SK-N-SH treated with all-trans-retinoic acid at 6 μM for 48 hours (cell line): ENCODE measurements around the gene FYTTD1.

Experiments used
- ATAC-seq: fragments of 200-7000 bp; cut with Tn5 transposase; 3 replicates; pipeline ENCODE4 v1.9.1; 2020; ENCODE audit warnings: mild to moderate bottlenecking, moderate library complexity
- ARNTL ChIP-seq: fragments of 450-650 bp; formaldehyde crosslinking; IDR thresholded peaks from 2 replicates; pipeline ENCODE4 v1.5.0; 2020; ENCODE audit warnings: low read depth, mild to moderate bottlenecking, moderate library complexity, borderline replicate concordance
- BACH2 ChIP-seq: fragments of 250-450 bp; sonication (Bioruptor Pico); IDR thresholded peaks from 2 replicates; pipeline ENCODE4 v1.9.0; 2021; ENCODE audit warnings: mild to moderate bottlenecking, borderline replicate concordance
- CSDC2 ChIP-seq: fragments of 250-450 bp; sonication (Bioruptor Pico); IDR thresholded peaks from 2 replicates; pipeline ENCODE4 v1.5.0; 2020; ENCODE audit warnings: mild to moderate bottlenecking, moderate library complexity
- ESRRG ChIP-seq: fragments of 250-450 bp; sonication (Bioruptor Pico); IDR thresholded peaks from 2 replicates; pipeline ENCODE4 v1.6.1; 2021; ENCODE audit warnings: mild to moderate bottlenecking
- GLIS3 ChIP-seq: fragments of 250-450 bp; sonication (Bioruptor Pico); IDR thresholded peaks from 2 replicates; pipeline ENCODE4 v1.5.0; 2020; ENCODE audit warnings: mild to moderate bottlenecking, moderate library complexity
- ISL1 ChIP-seq: fragments of 250-450 bp; sonication (Bioruptor Pico); IDR thresholded peaks from 2 replicates; pipeline ENCODE4 v2.1.2; 2022; ENCODE audit warnings: mild to moderate bottlenecking, moderate library complexity
- OSR1 ChIP-seq: fragments of 250-450 bp; sonication (Bioruptor Pico); IDR thresholded peaks from 2 replicates; pipeline ENCODE4 v1.8.0; 2022; ENCODE audit warnings: moderate library complexity, mild to moderate bottlenecking, inconsistent platforms
- PPARA ChIP-seq: fragments of 250-450 bp; sonication (Bioruptor Pico); IDR thresholded peaks from 2 replicates; pipeline ENCODE4 v1.5.0; 2020; ENCODE audit warnings: mild to moderate bottlenecking, borderline replicate concordance
- RARB ChIP-seq: fragments of 250-450 bp; sonication (Bioruptor Pico); IDR thresholded peaks from 2 replicates; pipeline ENCODE4 v1.8.0; 2021; ENCODE audit warnings: mild to moderate bottlenecking, moderate library complexity
- SNAI2 ChIP-seq: fragments of 250-450 bp; sonication (Bioruptor Pico); IDR thresholded peaks from 2 replicates; pipeline ENCODE4 v1.5.0; 2020; ENCODE audit warnings: mild to moderate bottlenecking, moderate library complexity
- TCF4 ChIP-seq: fragments of 250-450 bp; sonication (Bioruptor Pico); IDR thresholded peaks from 2 replicates; pipeline ENCODE4 v1.8.0; 2021; ENCODE audit warnings: mild to moderate bottlenecking, moderate library complexity, borderline replicate concordance
- TOX ChIP-seq: fragments of 250-450 bp; sonication (Bioruptor Pico); IDR thresholded peaks from 2 replicates; pipeline ENCODE4 v1.8.0; 2021; ENCODE audit warnings: mild to moderate bottlenecking, moderate library complexity, borderline replicate concordance
- ZC3H10 ChIP-seq: fragments of 250-450 bp; sonication (Bioruptor Pico); IDR thresholded peaks from 2 replicates; pipeline ENCODE4 v1.5.1; 2021; ENCODE audit warnings: mild to moderate bottlenecking, moderate library complexity
- ZFP3 ChIP-seq: fragments of 250-450 bp; sonication (Bioruptor Pico); IDR thresholded peaks from 2 replicates; pipeline ENCODE4 v1.5.0; 2020; ENCODE audit warnings: mild to moderate bottlenecking, moderate library complexity
- ZFP30 ChIP-seq: fragments of 450-650 bp; formaldehyde crosslinking; IDR thresholded peaks from 2 replicates; pipeline ENCODE4 v1.5.0; 2022; ENCODE audit warnings: mild to moderate bottlenecking, moderate library complexity
- ZNF565 ChIP-seq: fragments of 450-650 bp; formaldehyde crosslinking; conservative IDR thresholded peaks from 2 replicates; pipeline ENCODE4 v1.5.0; 2020; ENCODE audit warnings: low read depth, mild to moderate bottlenecking, moderate library complexity
- ZNF70 ChIP-seq: fragments of 450-650 bp; formaldehyde crosslinking; IDR thresholded peaks from 2 replicates; pipeline ENCODE4 v1.5.0; 2020; ENCODE audit warnings: mild to moderate bottlenecking, moderate library complexity
- ZNF8 ChIP-seq: fragments of 450-650 bp; formaldehyde crosslinking; IDR thresholded peaks from 2 replicates; pipeline ENCODE4 v1.5.0; 2020; ENCODE audit warnings: mild to moderate bottlenecking, moderate library complexity
- TF ChIP-seq, protein P1 (sequence below): fragments of 250-450 bp; sonication (Bioruptor Pico); IDR thresholded peaks from 2 replicates; pipeline ENCODE4 v1.5.1; 2021; ENCODE audit warnings: mild to moderate bottlenecking, moderate library complexity
- TF ChIP-seq, protein P2 (sequence below): fragments of 250-450 bp; sonication (Bioruptor Pico); IDR thresholded peaks from 2 replicates; pipeline ENCODE4 v1.8.0; 2021; ENCODE audit warnings: low read depth, mild to moderate bottlenecking, moderate library complexity, borderline replicate concordance
- TF ChIP-seq, protein P3 (sequence below): fragments of 250-450 bp; sonication (Bioruptor Pico); IDR thresholded peaks from 2 replicates; pipeline ENCODE4 v1.5.1; 2020; ENCODE audit warnings: low read depth, mild to moderate bottlenecking, moderate library complexity
- TF ChIP-seq, protein P4 (sequence below): fragments of 250-450 bp; sonication (Bioruptor Pico); IDR thresholded peaks from 2 replicates; pipeline ENCODE4 v1.5.0; 2020; ENCODE audit warnings: mild to moderate bottlenecking, moderate library complexity
- TF ChIP-seq, protein P5 (sequence below): fragments of 250-450 bp; sonication (Bioruptor Pico); IDR thresholded peaks from 2 replicates; pipeline ENCODE4 v1.8.0; 2020; ENCODE audit warnings: mild to moderate bottlenecking, moderate library complexity, borderline replicate concordance

FYTTD1 gene

DNA sequence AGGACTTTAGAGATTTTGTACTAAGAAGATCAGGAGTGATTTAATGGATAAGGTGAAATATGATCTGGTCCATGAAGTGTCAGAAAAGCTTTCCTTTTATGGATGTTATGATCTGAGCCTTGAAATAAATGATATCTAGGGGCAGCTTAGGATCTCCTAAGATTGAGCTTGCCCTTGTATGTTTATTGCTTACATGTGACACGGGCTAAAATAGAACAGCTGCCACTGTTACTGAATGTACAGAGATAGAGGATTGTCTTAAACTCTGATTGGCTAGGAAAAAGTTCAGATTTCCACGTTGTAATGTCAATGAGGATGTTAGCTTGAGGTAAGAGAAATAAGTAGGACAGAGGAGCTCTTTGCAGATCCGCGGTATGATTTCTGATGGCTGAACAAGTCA is 8.8 kb downstream of the FYTTD1 start:
- no peak for ATAC-seq
- no peak for TF ChIP-seq GLIS3 (CRISPR knock-in tag)
- no peak for TF ChIP-seq SNAI2 (CRISPR knock-in tag)
- TF ChIP-seq ZNF8, result no peak
- TF ChIP-seq ESRRG (CRISPR knock-in tag), result no peak
- no peak for TF ChIP-seq ZC3H10 (CRISPR knock-in tag)
- TF ChIP-seq ISL1, result no peak
- TF ChIP-seq, protein P1, sequence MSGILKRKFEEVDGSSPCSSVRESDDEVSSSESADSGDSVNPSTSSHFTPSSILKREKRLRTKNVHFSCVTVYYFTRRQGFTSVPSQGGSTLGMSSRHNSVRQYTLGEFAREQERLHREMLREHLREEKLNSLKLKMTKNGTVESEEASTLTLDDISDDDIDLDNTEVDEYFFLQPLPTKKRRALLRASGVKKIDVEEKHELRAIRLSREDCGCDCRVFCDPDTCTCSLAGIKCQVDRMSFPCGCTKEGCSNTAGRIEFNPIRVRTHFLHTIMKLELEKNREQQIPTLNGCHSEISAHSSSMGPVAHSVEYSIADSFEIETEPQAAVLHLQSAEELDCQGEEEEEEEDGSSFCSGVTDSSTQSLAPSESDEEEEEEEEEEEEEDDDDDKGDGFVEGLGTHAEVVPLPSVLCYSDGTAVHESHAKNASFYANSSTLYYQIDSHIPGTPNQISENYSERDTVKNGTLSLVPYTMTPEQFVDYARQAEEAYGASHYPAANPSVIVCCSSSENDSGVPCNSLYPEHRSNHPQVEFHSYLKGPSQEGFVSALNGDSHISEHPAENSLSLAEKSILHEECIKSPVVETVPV, result no peak
- TF ChIP-seq, protein P2, sequence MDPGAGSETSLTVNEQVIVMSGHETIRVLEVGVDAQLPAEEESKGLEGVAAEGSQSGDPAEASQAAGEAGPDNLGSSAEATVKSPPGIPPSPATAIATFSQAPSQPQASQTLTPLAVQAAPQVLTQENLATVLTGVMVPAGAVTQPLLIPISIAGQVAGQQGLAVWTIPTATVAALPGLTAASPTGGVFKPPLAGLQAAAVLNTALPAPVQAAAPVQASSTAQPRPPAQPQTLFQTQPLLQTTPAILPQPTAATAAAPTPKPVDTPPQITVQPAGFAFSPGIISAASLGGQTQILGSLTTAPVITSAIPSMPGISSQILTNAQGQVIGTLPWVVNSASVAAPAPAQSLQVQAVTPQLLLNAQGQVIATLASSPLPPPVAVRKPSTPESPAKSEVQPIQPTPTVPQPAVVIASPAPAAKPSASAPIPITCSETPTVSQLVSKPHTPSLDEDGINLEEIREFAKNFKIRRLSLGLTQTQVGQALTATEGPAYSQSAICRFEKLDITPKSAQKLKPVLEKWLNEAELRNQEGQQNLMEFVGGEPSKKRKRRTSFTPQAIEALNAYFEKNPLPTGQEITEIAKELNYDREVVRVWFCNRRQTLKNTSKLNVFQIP (CRISPR knock-in tag), result no peak
- no peak for TF ChIP-seq ARNTL
- TF ChIP-seq OSR1 (CRISPR knock-in tag), result no peak
- TF ChIP-seq ZNF565 (CRISPR knock-in tag), result no peak

DNA sequence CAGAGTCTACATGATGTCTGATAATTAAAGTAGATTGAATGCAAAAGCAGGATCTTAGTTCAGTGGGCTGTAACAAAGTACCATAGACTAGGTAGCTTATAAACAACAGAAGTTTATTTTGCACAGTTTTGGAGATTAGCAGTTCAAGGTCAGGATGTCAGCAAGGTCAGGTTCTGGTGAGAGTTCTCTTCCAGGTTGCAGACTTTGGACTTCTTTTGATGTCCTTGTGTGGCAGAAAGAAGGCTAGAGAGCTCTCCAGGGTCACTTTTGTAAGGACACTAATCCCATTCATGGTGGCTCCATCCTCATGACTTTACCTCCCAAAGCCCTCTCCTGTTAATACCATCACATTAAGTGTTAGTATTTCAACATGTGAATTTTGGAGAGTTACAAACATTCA is 12.1 kb downstream of the FYTTD1 start:
- TF ChIP-seq TCF4 (CRISPR knock-in tag) (no peak), ZFP30 (CRISPR knock-in tag) (no peak), OSR1 (CRISPR knock-in tag) (no peak), CSDC2 (CRISPR knock-in tag) (no peak), ESRRG (CRISPR knock-in tag) (no peak), ZNF70 (no peak), ARNTL (no peak), ZFP3 (CRISPR knock-in tag) (no peak), PPARA (CRISPR knock-in tag) (no peak), GLIS3 (CRISPR knock-in tag) (no peak), ISL1 (no peak), RARB (CRISPR knock-in tag) (no peak)
- TF ChIP-seq, protein P3, sequence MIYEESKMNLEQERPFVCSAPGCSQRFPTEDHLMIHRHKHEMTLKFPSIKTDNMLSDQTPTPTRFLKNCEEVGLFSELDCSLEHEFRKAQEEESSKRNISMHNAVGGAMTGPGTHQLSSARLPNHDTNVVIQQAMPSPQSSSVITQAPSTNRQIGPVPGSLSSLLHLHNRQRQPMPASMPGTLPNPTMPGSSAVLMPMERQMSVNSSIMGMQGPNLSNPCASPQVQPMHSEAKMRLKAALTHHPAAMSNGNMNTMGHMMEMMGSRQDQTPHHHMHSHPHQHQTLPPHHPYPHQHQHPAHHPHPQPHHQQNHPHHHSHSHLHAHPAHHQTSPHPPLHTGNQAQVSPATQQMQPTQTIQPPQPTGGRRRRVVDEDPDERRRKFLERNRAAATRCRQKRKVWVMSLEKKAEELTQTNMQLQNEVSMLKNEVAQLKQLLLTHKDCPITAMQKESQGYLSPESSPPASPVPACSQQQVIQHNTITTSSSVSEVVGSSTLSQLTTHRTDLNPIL (CRISPR knock-in tag), result no peak
- TF ChIP-seq, protein P4, sequence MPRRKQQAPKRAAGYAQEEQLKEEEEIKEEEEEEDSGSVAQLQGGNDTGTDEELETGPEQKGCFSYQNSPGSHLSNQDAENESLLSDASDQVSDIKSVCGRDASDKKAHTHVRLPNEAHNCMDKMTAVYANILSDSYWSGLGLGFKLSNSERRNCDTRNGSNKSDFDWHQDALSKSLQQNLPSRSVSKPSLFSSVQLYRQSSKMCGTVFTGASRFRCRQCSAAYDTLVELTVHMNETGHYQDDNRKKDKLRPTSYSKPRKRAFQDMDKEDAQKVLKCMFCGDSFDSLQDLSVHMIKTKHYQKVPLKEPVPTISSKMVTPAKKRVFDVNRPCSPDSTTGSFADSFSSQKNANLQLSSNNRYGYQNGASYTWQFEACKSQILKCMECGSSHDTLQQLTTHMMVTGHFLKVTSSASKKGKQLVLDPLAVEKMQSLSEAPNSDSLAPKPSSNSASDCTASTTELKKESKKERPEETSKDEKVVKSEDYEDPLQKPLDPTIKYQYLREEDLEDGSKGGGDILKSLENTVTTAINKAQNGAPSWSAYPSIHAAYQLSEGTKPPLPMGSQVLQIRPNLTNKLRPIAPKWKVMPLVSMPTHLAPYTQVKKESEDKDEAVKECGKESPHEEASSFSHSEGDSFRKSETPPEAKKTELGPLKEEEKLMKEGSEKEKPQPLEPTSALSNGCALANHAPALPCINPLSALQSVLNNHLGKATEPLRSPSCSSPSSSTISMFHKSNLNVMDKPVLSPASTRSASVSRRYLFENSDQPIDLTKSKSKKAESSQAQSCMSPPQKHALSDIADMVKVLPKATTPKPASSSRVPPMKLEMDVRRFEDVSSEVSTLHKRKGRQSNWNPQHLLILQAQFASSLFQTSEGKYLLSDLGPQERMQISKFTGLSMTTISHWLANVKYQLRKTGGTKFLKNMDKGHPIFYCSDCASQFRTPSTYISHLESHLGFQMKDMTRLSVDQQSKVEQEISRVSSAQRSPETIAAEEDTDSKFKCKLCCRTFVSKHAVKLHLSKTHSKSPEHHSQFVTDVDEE (CRISPR knock-in tag), result no peak
- ATAC-seq, result no peak

DNA sequence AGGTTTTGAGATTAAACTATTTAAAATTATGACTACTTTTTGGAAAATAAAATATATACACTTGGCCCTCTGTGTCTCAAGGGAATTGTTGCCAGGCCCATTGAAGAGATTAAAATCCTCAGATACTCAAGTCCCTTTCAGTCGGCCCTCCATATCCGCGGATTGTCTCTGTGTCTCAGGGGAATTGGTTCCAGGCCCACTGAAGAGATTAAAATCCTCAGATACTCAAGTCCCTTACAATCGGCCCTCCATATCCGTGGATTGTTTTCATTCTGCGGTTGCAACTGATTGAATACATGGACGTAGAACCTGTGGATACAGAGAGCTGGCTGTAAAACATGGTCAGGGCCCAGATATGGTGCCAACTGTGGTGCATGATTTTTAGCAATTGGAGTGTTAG is 25.6 kb downstream of the FYTTD1 start:
- ATAC-seq, result no peak
- TF ChIP-seq, protein P1, result no peak
- TF ChIP-seq ARNTL, result no peak
- no peak for TF ChIP-seq ESRRG (CRISPR knock-in tag)
- no peak for TF ChIP-seq BACH2
- no peak for TF ChIP-seq ZNF8
- TF ChIP-seq, protein P5, sequence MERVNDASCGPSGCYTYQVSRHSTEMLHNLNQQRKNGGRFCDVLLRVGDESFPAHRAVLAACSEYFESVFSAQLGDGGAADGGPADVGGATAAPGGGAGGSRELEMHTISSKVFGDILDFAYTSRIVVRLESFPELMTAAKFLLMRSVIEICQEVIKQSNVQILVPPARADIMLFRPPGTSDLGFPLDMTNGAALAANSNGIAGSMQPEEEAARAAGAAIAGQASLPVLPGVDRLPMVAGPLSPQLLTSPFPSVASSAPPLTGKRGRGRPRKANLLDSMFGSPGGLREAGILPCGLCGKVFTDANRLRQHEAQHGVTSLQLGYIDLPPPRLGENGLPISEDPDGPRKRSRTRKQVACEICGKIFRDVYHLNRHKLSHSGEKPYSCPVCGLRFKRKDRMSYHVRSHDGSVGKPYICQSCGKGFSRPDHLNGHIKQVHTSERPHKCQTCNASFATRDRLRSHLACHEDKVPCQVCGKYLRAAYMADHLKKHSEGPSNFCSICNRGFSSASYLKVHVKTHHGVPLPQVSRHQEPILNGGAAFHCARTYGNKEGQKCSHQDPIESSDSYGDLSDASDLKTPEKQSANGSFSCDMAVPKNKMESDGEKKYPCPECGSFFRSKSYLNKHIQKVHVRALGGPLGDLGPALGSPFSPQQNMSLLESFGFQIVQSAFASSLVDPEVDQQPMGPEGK (CRISPR knock-in tag), result no peak
- TF ChIP-seq, protein P2 (CRISPR knock-in tag), result no peak
- TF ChIP-seq CSDC2 (CRISPR knock-in tag), result no peak
- no peak for TF ChIP-seq TCF4 (CRISPR knock-in tag)
- TF ChIP-seq TOX (CRISPR knock-in tag), result no peak
- TF ChIP-seq PPARA (CRISPR knock-in tag), result no peak
- no peak for TF ChIP-seq OSR1 (CRISPR knock-in tag)
- no peak for TF ChIP-seq ZFP30 (CRISPR knock-in tag)
- no peak for TF ChIP-seq ZC3H10 (CRISPR knock-in tag)
- no peak for TF ChIP-seq RARB (CRISPR knock-in tag)
- no peak for TF ChIP-seq GLIS3 (CRISPR knock-in tag)
- TF ChIP-seq, protein P3 (CRISPR knock-in tag), result no peak
- no peak for TF ChIP-seq ZNF70
